Breast epithelium (tissue), 4 donors: ENCODE measurements around the gene MAN1A1. TPM values are rescaled to one million over a fixed set of nuclear protein-coding genes. Genes with fewer than 3 reads are reported as not detected.

Source experiments
- DNase-seq, 2 donors: peaks; one replicate each; pipeline ENCODE4 v3.0.0-alpha.2; 2019; ENCODE audit warnings: low spot score in 2 of 2
- H3K27ac ChIP-seq, 2 donors: fragments of 200-600 bp; sonication (generic) in 1 of 2; one replicate each; pipeline ENCODE4 v1.5.1; 2016 to 2019; ENCODE audit warnings: mild to moderate bottlenecking in 1 of 2
- H3K27me3 ChIP-seq, 2 donors: fragments of 200-600 bp; sonication (generic) in 1 of 2; one replicate each; pipeline versions ENCODE4 v1.5.1 to v1.6.0; 2017 to 2019; ENCODE audit warnings: control low read depth in 1 of 2, mild to moderate bottlenecking in 1 of 2
- H3K36me3 ChIP-seq: fragments of 200-600 bp; one replicate; pipeline ENCODE4 v1.5.1; 2019
- H3K4me1 ChIP-seq, 2 donors: fragments of 200-600 bp; sonication (generic); one replicate each; pipeline ENCODE4 v1.5.1; 2016 to 2019; ENCODE audit warnings: control low read depth in 1 of 2
- H3K4me3 ChIP-seq, 3 donors: fragments of 200-600 bp; sonication (generic); 1 replicate in 2 of 3; 2 replicates in 1 of 3; pipeline ENCODE4 v1.5.1; 2016 to 2019; ENCODE audit warnings: mild to moderate bottlenecking in 3 of 3, moderate library complexity in 2 of 3
- H3K9me3 ChIP-seq, 2 donors: fragments of 200-600 bp; sonication (generic) in 1 of 2; one replicate each; pipeline ENCODE4 v1.5.1; 2016 to 2019; ENCODE audit warnings: control low read depth in 1 of 2
- CTCF ChIP-seq, 3 donors: fragments of 450-650 bp; IDR thresholded peaks; one replicate each; pipeline ENCODE4 v1.5.1; 2016 to 2017; ENCODE audit warnings: antibody characterized with exemption in 3 of 3, mild to moderate bottlenecking in 3 of 3, moderate library complexity in 3 of 3
- POLR2A ChIP-seq: fragments of 450-650 bp; IDR thresholded peaks from one replicate; pipeline ENCODE4 v1.6.1; 2016; ENCODE audit warnings: antibody characterized with exemption, mild to moderate bottlenecking, moderate library complexity
- POLR2AphosphoS5 ChIP-seq, 3 donors: sonication (generic); formaldehyde crosslinking; IDR thresholded peaks; one replicate each; pipeline ENCODE4 v1.6.1; 2017; ENCODE audit warnings: antibody characterized with exemption in 3 of 3
- intact Hi-C: fragments of 100-400 bp; cut with DNase I; formaldehyde crosslinking; loops from one replicate; pipeline ENCODE4 v1.15.1; 2023; ENCODE audit warnings: low total_unique reads
- total RNA-seq, 3 donors: library from RNA; depleted of rRNA; stranded (reverse); fragments of >200 nt; gene quantifications; one replicate each; pipeline ENCODE4 v1.1.0, GENCODE V29; 2016

Gene MAN1A1
- total RNA-seq, 3 donors from 2014 or later, result 81.2 to 481 (median 104) TPM

GRCh38 chr6:119205911-119206618 lies 143.5 kb downstream of the MAN1A1 start:
- Histone ChIP-seq H3K9me3 (no peaks in the 10 kb centered on the region), H3K27me3 (no peaks in the 10 kb centered on the region), H3K4me3 (no peak overlapping the region), H3K4me1 (no peaks in the 10 kb centered on the region), H3K27ac (no peak overlapping the region), H3K36me3 (no peaks in the 10 kb centered on the region)
- no peak for DNase-seq
- intact Hi-C loops, result no loop called here
- TF ChIP-seq POLR2AphosphoS5 (IDR thresholded peaks at IDR 0.05) (no peak), CTCF (IDR thresholded peaks at IDR 0.05) (no peak)

- Histone ChIP-seq H3K9me3 (no peaks in the 10 kb centered on the region), H3K27ac (no peak overlapping the region), H3K27me3 (no peaks in the 10 kb centered on the region), H3K4me1 (no peaks in the 10 kb centered on the region), H3K36me3 (no peaks in the 10 kb centered on the region), H3K4me3 (no peak overlapping the region)
- intact Hi-C loops, result no loop called here
- DNase-seq, result no peak
- TF ChIP-seq POLR2AphosphoS5 (IDR thresholded peaks at IDR 0.05) (no peak), CTCF (IDR thresholded peaks at IDR 0.05) (no peak), POLR2A (no peak)
These were observed 144.8 kb downstream of the MAN1A1 start for GRCh38 chr6:119204719-119205118.

- no peaks in the 10 kb centered on the region for H3K36me3 ChIP-seq
- no peak for DNase-seq
These were observed 148.1 kb downstream of the MAN1A1 start for GRCh38 chr6:119201480-119201879.

GRCh38 chr6:119200512-119201175 lies 148.9 kb downstream of the MAN1A1 start:
- no peak overlapping the region for H3K27ac ChIP-seq
- TF ChIP-seq CTCF (IDR thresholded peaks at IDR 0.05) (no peak), POLR2A (no peak), POLR2AphosphoS5 (IDR thresholded peaks at IDR 0.05) (no peak)
- no peak overlapping the region for H3K4me3 ChIP-seq
- intact Hi-C loops, result no loop called here
- H3K36me3 ChIP-seq, result no peaks in the 10 kb centered on the region
- H3K9me3 ChIP-seq, result no peaks in the 10 kb centered on the region
- no peak for DNase-seq
- H3K4me1 ChIP-seq, result no peaks in the 10 kb centered on the region
- H3K27me3 ChIP-seq, result no peaks in the 10 kb centered on the region

More at GRCh38 chr6:119201480-119201879, 148.1 kb downstream of the MAN1A1 start:
- Histone ChIP-seq H3K27ac (no peak overlapping the region), H3K9me3 (no peaks in the 10 kb centered on the region), H3K4me3 (no peak overlapping the region), H3K27me3 (no peaks in the 10 kb centered on the region), H3K4me1 (no peaks in the 10 kb centered on the region)
- intact Hi-C loops, result no loop called here
- no peak for TF ChIP-seq POLR2A
- no peak for TF ChIP-seq CTCF (IDR thresholded peaks at IDR 0.05)
- TF ChIP-seq POLR2AphosphoS5 (IDR thresholded peaks at IDR 0.05), result no peak

GRCh38 chr6:119197271-119197670 lies 152.3 kb downstream of the MAN1A1 start:
- intact Hi-C loops, result no loop called here
- Histone ChIP-seq H3K4me3 (no peak overlapping the region), H3K27me3 (no peaks in the 10 kb centered on the region), H3K36me3 (no peaks in the 10 kb centered on the region), H3K27ac (peak overlapping the region in 1 of 2 donors; percentile 69), H3K9me3 (no peaks in the 10 kb centered on the region), H3K4me1 (no peaks in the 10 kb centered on the region)
- no peak for DNase-seq
- TF ChIP-seq CTCF (IDR thresholded peaks at IDR 0.05) (no peak), POLR2A (no peak), POLR2AphosphoS5 (IDR thresholded peaks at IDR 0.05) (no peak)
